Measurements from ENCODE around the gene UPK3A.
"Not testable (repeated sequence)": the region's sequence is repeated elsewhere in the genome, so short reads cannot be mapped to it uniquely, and the experiment has no call there.

The UPK3A gene

DNA sequence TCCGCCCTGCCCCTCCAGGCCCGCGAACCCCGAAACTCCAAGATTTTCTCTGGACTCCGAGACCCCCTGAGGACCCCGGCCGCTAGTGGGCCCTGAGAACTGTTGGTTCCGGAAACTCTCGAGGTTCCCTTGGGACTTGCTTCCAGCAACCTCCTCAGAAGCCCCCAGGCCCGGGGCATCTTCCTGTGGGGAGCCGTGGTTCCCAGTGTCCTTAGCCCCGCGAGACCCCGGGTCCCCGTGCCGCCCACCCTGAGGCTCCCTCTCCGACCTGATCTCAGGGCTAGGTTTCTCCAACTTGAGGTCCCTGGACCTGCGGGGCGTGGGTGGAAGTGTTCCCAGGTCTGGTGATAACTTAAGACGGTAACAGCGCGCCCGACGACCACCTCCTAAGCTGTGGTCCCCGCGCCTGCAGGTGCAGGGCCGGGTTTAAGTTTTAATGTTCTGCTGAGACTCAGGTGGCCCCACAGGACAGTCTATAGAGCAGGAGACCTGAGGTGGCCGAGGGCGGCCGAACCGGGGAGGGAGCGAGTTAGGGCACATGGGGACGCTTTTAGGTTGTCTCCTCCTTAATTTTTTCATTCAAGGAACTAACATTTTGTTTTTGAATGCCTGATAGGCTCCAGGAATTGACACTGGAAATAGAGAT is 25.7 kb downstream of the UPK3A start:
- no peak for DNase-seq

DNA sequence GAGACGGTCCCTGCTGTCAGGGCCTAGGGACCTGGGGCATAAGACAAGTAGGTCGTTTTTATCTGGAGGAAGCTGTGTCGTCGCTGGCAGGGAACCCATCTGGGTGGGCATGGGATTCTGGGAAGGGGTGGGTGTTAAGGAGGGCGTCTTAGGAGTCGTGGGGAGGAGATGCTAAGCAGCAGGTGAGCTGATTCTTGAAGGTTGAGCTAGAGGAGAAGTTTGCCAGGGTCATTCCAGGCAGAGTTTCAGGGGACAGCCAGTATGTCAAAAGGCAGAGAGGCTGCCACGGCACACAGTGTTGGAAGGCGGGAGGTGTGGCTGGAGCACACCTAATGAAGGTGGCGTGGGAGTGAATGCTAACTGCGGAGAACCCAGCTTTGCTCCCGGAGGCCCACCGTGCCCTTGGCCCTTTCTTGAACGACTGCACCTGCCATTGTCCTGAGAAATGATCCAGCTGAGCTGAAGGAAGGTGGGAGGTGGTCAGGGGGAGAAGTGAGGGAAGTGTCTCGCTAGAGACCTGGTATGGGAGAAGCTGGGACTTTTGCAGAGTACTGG is 26.3 kb downstream of the UPK3A start:
- no peak for DNase-seq

DNA sequence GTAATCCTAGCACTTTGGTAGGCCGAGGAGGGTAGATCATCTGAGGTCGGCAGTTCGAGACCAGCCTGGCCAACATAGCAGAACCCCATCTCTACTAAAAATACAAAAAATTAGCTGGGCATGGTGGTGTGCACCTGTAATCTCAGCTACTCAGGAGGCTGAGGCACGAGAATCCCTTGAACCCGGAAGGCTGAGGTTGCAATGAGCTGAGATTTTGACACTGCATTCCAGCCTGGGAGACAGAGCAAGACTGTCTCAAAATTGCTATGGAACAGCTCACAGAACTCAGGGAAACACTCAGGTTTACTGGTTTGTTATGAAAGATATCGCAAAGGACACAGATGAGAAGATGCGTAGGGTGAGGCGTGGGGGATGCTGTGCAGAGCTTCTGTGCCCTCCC is 27.7 kb downstream of the UPK3A start:
- DNase-seq = no peak

- DNase-seq = no peak
Observed at GRCh38 chr22:45312856-45313255, 28.1 kb downstream of the UPK3A start.

GRCh38 chr22:45314054-45314721 is 29.4 kb downstream of the UPK3A start:
- DNase-seq = no peak

DNA sequence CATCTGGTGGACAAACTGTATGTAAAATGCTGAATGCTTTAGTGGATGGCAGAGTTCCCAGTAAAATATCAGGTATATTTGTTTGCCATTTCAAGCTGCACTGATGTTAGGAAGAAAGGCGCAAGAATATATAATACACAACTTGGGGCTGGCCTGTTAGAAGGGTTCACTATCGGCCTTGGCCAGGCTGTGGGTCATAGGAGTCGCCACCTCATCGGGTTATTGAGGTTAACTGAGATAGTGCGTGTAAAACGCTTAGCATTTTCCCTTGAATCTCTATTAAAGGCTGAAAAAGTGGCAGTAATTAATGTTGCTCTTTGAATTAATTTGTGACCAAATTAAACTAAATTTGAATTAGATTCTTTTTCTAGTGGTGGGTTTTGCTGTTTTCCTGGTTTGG is 30.0 kb downstream of the UPK3A start:
- no peak for DNase-seq

- no peak for DNase-seq
Observed at GRCh38 chr22:45316796-45317526, 32.2 kb downstream of the UPK3A start.

GRCh38 chr22:45317551-45318167 is 32.9 kb downstream of the UPK3A start:
- no peak for DNase-seq

GRCh38 chr22:45318168-45318557 is 33.4 kb downstream of the UPK3A start:
- DNase-seq = peak; percentile 79

GRCh38 chr22:45318558-45319323 is 34.0 kb downstream of the UPK3A start:
- peak; percentile 57 for DNase-seq

DNA sequence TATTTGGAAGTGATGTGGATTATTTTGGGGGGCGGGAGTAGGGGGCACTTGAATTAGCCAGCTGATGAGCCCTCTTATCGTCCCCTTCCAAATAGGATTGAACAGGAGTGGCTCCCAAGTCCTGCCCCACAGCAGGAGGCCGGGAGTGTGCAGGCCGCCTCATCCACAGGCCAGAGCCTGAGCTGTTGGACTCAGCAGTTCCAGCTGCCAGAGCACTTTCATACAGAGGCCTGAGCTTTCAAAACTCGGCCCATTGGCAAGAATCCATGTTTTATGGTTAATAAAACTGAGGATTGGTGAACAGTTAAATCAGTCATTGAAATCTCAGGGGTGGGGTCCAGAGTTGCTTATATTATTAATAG is 34.6 kb downstream of the UPK3A start:
- DNase-seq = no peak

DNA sequence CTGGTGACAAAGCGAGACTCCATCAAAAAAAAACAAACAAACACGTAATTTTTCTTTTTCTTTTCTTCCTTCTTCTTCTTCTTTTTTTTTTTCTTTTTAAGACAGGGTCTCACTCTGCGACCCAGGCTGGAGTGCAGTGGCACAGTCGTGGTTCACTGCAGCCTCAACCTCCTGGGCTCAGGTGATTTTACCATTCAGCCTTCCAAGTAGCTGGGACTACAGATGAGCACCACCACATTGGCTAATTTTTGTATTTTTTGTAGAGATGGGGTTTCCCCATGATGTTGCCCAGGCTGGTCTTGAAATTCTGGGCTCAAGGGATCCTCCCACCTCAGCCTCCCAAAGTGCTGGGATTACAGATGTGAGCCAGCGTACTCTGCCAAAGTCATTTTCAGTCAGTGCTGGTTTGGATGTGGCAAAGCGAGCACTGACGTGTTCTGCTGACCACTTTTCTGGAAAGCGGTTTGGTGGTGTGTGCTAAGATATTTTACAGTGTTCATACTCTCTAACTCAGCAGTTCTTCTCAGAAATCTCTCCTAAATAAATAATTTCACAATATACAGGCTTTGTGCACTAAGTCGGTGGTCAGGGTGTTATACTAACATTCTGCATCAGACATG is 35.7 kb downstream of the UPK3A start:
- DNase-seq = no peak

- no peak for DNase-seq
Observed at GRCh38 chr22:45321827-45322226, 37.1 kb downstream of the UPK3A start.

DNA sequence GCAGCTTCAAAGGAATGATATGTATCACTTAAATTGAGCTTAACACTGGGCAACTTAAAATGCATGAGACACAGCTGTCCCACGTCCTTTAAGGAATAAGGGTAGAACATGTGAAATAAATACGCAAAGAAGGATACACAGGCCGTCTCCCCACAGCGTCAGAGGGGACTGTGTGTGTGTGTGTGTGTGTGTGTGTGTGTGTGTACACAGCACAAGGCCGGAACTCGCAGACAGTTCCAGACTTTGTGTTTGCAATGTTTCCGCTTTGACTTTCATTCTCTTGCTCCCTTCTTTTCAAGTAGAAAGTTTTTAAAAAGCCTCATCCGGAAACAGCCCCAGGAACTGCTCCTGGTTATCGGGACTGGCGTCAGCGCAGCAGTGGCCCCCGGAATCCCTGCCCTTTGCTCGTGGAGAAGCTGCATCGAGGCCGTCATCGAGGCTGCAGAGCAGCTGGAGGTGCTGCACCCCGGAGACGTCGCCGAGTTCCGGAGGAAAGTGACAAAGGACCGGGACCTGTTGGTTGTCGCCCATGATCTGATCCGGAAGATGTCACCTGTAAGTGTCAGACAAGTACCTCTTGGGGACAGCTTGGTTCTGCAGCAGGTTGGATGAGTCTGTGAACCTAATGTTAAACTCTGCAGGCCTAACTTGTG is 38.2 kb downstream of the UPK3A start:
- no peak for DNase-seq

GRCh38 chr22:45323695-45324094 is 38.9 kb downstream of the UPK3A start:
- DNase-seq = no peak

DNA sequence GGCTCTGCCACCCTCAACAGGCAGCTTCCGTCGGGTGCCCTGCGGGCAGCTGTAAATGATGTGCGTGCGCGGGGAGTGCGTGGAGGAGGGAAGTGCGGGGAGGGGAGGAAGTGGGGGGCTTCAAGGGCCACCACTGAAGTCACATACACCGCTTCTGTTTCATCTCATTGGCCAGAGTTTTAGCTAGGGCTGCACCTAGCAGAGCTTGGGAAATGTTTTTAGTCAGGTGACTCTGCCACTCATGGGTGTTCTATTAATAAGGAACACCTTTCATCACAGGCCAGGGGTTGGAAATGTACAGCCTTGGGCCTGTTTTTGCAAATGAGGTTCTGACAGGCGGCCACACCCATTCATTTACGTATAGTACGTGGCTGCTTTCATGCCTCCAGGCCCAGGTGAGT is 39.6 kb downstream of the UPK3A start:
- DNase-seq = no peak

- not testable (repeated sequence) for DNase-seq
Observed at GRCh38 chr22:45328261-45328660, 43.5 kb downstream of the UPK3A start.

GRCh38 chr22:45328822-45329529 is 44.2 kb downstream of the UPK3A start:
- no peak for DNase-seq

- no peak for DNase-seq
Observed at GRCh38 chr22:45329530-45329936, 44.8 kb downstream of the UPK3A start.

DNA sequence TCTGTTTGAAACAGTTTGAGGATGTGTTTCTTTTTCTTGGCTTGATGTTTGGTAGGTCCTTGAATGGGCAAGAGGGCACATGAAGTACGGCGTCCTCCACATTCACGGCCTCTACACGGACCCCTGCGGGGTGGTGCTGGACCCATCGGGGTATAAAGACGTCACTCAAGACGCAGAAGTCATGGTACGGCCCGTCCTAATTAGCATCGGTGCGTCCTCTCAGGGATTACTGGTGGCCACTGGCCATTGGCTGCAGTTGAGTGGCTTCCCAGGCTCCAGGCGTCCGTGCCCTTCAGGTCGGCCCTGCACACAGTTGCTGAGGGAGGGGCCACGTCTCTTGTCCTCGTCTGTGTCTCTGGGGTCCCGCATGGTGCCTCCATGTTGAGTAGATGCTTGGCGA is 45.8 kb downstream of the UPK3A start:
- no peak for DNase-seq

DNA sequence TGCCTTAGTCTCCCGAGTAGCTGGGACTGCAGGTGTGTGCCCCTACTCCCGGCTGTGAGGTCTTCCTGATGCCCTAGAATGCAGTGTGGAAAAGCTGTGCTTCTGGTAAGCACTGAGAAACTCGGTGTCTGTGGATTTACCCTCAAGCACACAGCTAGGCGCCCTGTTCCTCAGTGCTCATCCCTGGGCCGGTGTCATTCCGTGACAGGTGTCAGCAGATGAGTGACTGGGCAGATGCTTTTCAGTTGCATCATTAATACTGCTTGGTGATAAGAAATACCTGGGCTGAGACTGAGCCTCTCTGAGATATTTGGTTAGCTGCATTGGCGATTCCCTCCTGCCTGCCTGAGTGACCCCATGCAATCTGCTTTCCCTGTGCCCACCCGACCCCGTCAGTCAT is 46.7 kb downstream of the UPK3A start:
- DNase-seq = no peak

All from amniotic stem cell (primary cell).